GM19455 (cell line): ENCODE measurements around the gene FUZ.
"Not testable (repeated sequence)": the region's sequence is repeated elsewhere in the genome, so short reads cannot be mapped to it uniquely, and the experiment has no call there.

Experiments used
- ATAC-seq: cut with Tn5 transposase; IDR thresholded peaks from one replicate; pipeline ENCODE4 v1.9.1; 2021; ENCODE audit not compliant: unreplicated experiment

Gene FUZ

GRCh38 chr19:49833599-49833998 is 20.5 kb upstream of the FUZ start:
- no peak for ATAC-seq

GRCh38 chr19:49832556-49832955 is 19.5 kb upstream of the FUZ start:
- no peak for ATAC-seq

- no peak for ATAC-seq
Measured at GRCh38 chr19:49831592-49831991, 18.5 kb upstream of the FUZ start.

- no peak for ATAC-seq
Measured at GRCh38 chr19:49830766-49831165, 17.7 kb upstream of the FUZ start.

- no peak for ATAC-seq
Measured at GRCh38 chr19:49829721-49830120, 16.6 kb upstream of the FUZ start.

- no peak for ATAC-seq
Measured at GRCh38 chr19:49829200-49829599, 16.1 kb upstream of the FUZ start.

- no peak for ATAC-seq
Measured at GRCh38 chr19:49827034-49827433, 13.9 kb upstream of the FUZ start.

- ATAC-seq, result no peak
Measured at GRCh38 chr19:49824662-49825061, 11.6 kb upstream of the FUZ start.

GRCh38 chr19:49823472-49823871 is 10.4 kb upstream of the FUZ start:
- no peak for ATAC-seq

GRCh38 chr19:49820125-49820524 is 7.0 kb upstream of the FUZ start:
- ATAC-seq, result no peak

- ATAC-seq, result not testable (repeated sequence)
Measured at GRCh38 chr19:49819452-49820115, 6.5 kb upstream of the FUZ start.

GRCh38 chr19:49818649-49819370 is 5.7 kb upstream of the FUZ start:
- no peak for ATAC-seq

GRCh38 chr19:49817964-49818648 is 5.0 kb upstream of the FUZ start, which contains the start of gene MED25:
Gene MED25, plus strand, starts transcription at chr19:49818289. Its CDS starts 53 bp downstream, at chr19:49818342.
- ATAC-seq, result peak; percentile 72

- no peak for ATAC-seq
Measured at GRCh38 chr19:49816590-49816989, 3.5 kb upstream of the FUZ start.

- no peak for ATAC-seq
Measured at GRCh38 chr19:49814010-49814409, 918 bp upstream of the FUZ start.

- ATAC-seq, result no peak
Measured at GRCh38 chr19:49812452-49812996, 568 bp downstream of the FUZ start.

GRCh38 chr19:49811328-49811727 is 1.8 kb downstream of the FUZ start:
- no peak for ATAC-seq

GRCh38 chr19:49809941-49810389 is 3.1 kb downstream of the FUZ start:
- ATAC-seq, result no peak

GRCh38 chr19:49809160-49809940 is 3.7 kb downstream of the FUZ start:
- ATAC-seq, result no peak

- no peak for ATAC-seq
Measured at GRCh38 chr19:49808711-49809159, 4.4 kb downstream of the FUZ start.
